Lower lobe of right lung (tissue), 2 donors: Measurements from ENCODE around the gene NEUROD4. TPM values are rescaled to one million over a fixed set of nuclear protein-coding genes. Genes with fewer than 3 reads are reported as not detected.
A peak's percentile ranks its signal among the peaks of the same experiment; 100 is the strongest.

Experiments used
- ATAC-seq, 2 donors: fragments of 200-7000 bp; cut with Tn5 transposase; one replicate each; pipeline ENCODE4 v1.9.1; 2020 to 2022; ENCODE audit warnings: mild to moderate bottlenecking in 2 of 2, moderate library complexity in 2 of 2
- DNase-seq: peaks from one replicate; pipeline ENCODE4 v3.0.0-alpha.2; 2020
- H3K27ac ChIP-seq: fragments of 200-600 bp; one replicate; pipeline ENCODE4 v1.8.0; 2022
- H3K27me3 ChIP-seq: fragments of 200-600 bp; one replicate; pipeline ENCODE4 v1.8.0; 2022; ENCODE audit warnings: low read depth
- H3K36me3 ChIP-seq: fragments of 200-600 bp; one replicate; pipeline ENCODE4 v1.8.0; 2022; ENCODE audit warnings: mild to moderate bottlenecking
- H3K4me1 ChIP-seq: fragments of 200-600 bp; one replicate; pipeline ENCODE4 v1.8.0; 2022
- H3K4me3 ChIP-seq: fragments of 200-600 bp; one replicate; pipeline ENCODE4 v1.8.0; 2022; ENCODE audit warnings: mild to moderate bottlenecking
- H3K9me3 ChIP-seq: fragments of 200-600 bp; one replicate; pipeline ENCODE4 v1.8.0; 2022
- CTCF ChIP-seq: fragments of 200-600 bp; IDR thresholded peaks from one replicate; pipeline ENCODE4 v1.8.0; 2022; ENCODE audit warnings: antibody characterized with exemption, mild to moderate bottlenecking
- intact Hi-C: fragments of 100-400 bp; cut with DNase I; formaldehyde crosslinking; loops from one replicate; pipeline ENCODE4 v1.11.0; 2022
- total RNA-seq: library from RNA; stranded (reverse); fragmentation: NEBNext Ultra II Directional; extraction: Animal tissue kit (Norgen Biotek cat#: 25700); gene quantifications from one replicate; pipeline ENCODE4 v1.2.1, GENCODE V29; 2021
- donor health status: DM: no; HTN: yes; CAD: no; lungs with severe emphysema.

The NEUROD4 gene
- total RNA-seq, 1 donor from 2014 or later: not detected

GRCh38 chr12:54998958-54999510 is 20.7 kb upstream of the NEUROD4 start:
- ATAC-seq (no peak), DNase-seq (no peak)
- intact Hi-C loops: no loop called here
- TF ChIP-seq CTCF: no peak
- H3K27me3 ChIP-seq: peaks cover 6% of the 10 kb centered on the region
- no peak overlapping the region for H3K4me3 ChIP-seq
- no peaks in the 10 kb centered on the region for H3K9me3 ChIP-seq
- no peaks in the 10 kb centered on the region for H3K36me3 ChIP-seq
- H3K27ac ChIP-seq: no peak overlapping the region
- no peaks in the 10 kb centered on the region for H3K4me1 ChIP-seq

- no peak for DNase-seq
- intact Hi-C loops: no loop called here
- TF ChIP-seq CTCF: no peak
- H3K4me3 ChIP-seq: no peak overlapping the region
- H3K36me3 ChIP-seq: no peaks in the 10 kb centered on the region
- H3K9me3 ChIP-seq: peaks cover 3% of the 10 kb centered on the region
- H3K4me1 ChIP-seq: no peaks in the 10 kb centered on the region
- no peak overlapping the region for H3K27ac ChIP-seq
- no peak for ATAC-seq
- H3K27me3 ChIP-seq: peaks cover 4% of the 10 kb centered on the region
Measured at GRCh38 chr12:55001198-55001868, 18.4 kb upstream of the NEUROD4 start.

- no peaks in the 10 kb centered on the region for H3K36me3 ChIP-seq
- TF ChIP-seq CTCF: no peak
- DNase-seq (no peak), ATAC-seq (no peak)
- H3K27ac ChIP-seq: no peak overlapping the region
- no peaks in the 10 kb centered on the region for H3K4me1 ChIP-seq
- no peaks in the 10 kb centered on the region for H3K27me3 ChIP-seq
- intact Hi-C loops: no loop called here
- peaks cover 3% of the 10 kb centered on the region for H3K9me3 ChIP-seq
- H3K4me3 ChIP-seq: no peak overlapping the region
Measured at GRCh38 chr12:55002355-55002754, 17.4 kb upstream of the NEUROD4 start.

GRCh38 chr12:55008944-55009585 is 10.7 kb upstream of the NEUROD4 start:
- no peaks in the 10 kb centered on the region for H3K4me1 ChIP-seq
- intact Hi-C loops: no loop called here

GRCh38 chr12:55017416-55017925 is 2.3 kb upstream of the NEUROD4 start:
- no peak overlapping the region for H3K27ac ChIP-seq
- H3K4me3 ChIP-seq: no peak overlapping the region
- no peak for TF ChIP-seq CTCF
- DNase-seq: no peak
- peaks cover 36% of the 10 kb centered on the region for H3K27me3 ChIP-seq
- H3K9me3 ChIP-seq: no peaks in the 10 kb centered on the region
- intact Hi-C loops: no loop called here
- ATAC-seq: no peak
- H3K4me1 ChIP-seq: no peaks in the 10 kb centered on the region
- no peaks in the 10 kb centered on the region for H3K36me3 ChIP-seq

More at GRCh38 chr12:55008944-55009585, 10.7 kb upstream of the NEUROD4 start:
- H3K27ac ChIP-seq: no peak overlapping the region
- ATAC-seq (peak in 1 of 2 donors; percentile 67), DNase-seq (no peak)
- TF ChIP-seq CTCF: no peak
- no peaks in the 10 kb centered on the region for H3K36me3 ChIP-seq
- peaks cover 3% of the 10 kb centered on the region for H3K9me3 ChIP-seq
- H3K27me3 ChIP-seq: peaks cover 6% of the 10 kb centered on the region
- no peak overlapping the region for H3K4me3 ChIP-seq
